SK-N-SH (cell line): ENCODE measurements around the gene ATP4A. TPM values are rescaled to one million over a fixed set of nuclear protein-coding genes. Genes with fewer than 3 reads are reported as not detected.

ENCODE experiments used
- CTCF ChIA-PET: fragments of 300-600, 350-600 bp; formaldehyde crosslinking; extraction: SDS; loops from one replicate; lab custom pipeline; 2021; lab: Yijun Ruan, JAX
- POLR2A ChIA-PET: fragments of 350-600 bp; sonication (Branson Sonifier 250); formaldehyde crosslinking; extraction: SDS; loops from one replicate; lab custom pipeline; 2020; ENCODE audit warnings: antibody characterized with exemption, inconsistent platforms; lab: Yijun Ruan, JAX
- DNase-seq: peaks from one replicate; pipeline ENCODE4 v3.0.0; 2012
- H2AFZ ChIP-seq: fragments of 200-600 bp; sonication (generic); 2 replicates; pipeline ENCODE4 v1.8.1; 2016; ENCODE audit warnings: antibody characterized with exemption, mild to moderate bottlenecking, low read depth
- H3F3A ChIP-seq: fragments of 200-600 bp; sonication (generic); replicated peaks from 2 replicates; pipeline ENCODE3; 2016; ENCODE audit warnings: antibody characterized with exemption, mild to moderate bottlenecking; ENCODE audit not compliant: insufficient read depth
- H3K27ac ChIP-seq, 2 experiments: fragments of 200-500 bp in 1 of 2; fragments of 200-600 bp in 1 of 2; sonication (Bioruptor generic) in 1 of 2; sonication (generic), shearing (Covaris generic) in 1 of 2; 2 replicates each; pipeline versions ENCODE4 v1.5.1 to v1.6.1; 2014 to 2016; ENCODE audit warnings: low read depth in 2 of 2, inconsistent platforms in 1 of 2, low read length in 1 of 2, mild to moderate bottlenecking in 1 of 2, mixed read lengths in 1 of 2
- H3K27me3 ChIP-seq: fragments of 200-600 bp; sonication (generic), shearing (Covaris generic); 2 replicates; pipeline ENCODE4 v1.6.1; 2016; ENCODE audit warnings: mixed run types; ENCODE audit not compliant: insufficient read depth
- H3K36me3 ChIP-seq, 2 experiments: fragments of 200-500 bp in 1 of 2; fragments of 200-600 bp in 1 of 2; sonication (Bioruptor generic) in 1 of 2; sonication (generic) in 1 of 2; replicated peaks in 1 of 2; 2 replicates each; pipeline versions ENCODE3 to v1.5.1; 2014 to 2016; ENCODE audit warnings: low read length in 1 of 2, mild to moderate bottlenecking in 1 of 2; ENCODE audit not compliant: insufficient read depth in 2 of 2, control insufficient read depth in 1 of 2
- H3K4me1 ChIP-seq, 2 experiments: fragments of 200-500 bp in 1 of 2; fragments of 200-600 bp in 1 of 2; sonication (Bioruptor generic) in 1 of 2; sonication (generic), shearing (Covaris generic) in 1 of 2; 2 replicates each; pipeline versions ENCODE4 v1.5.1 to v1.6.1; 2014 to 2016; ENCODE audit warnings: low read depth in 1 of 2, low read length in 1 of 2, mixed run types in 1 of 2; ENCODE audit not compliant: insufficient read depth in 2 of 2, control insufficient read depth in 1 of 2
- H3K4me2 ChIP-seq: fragments of 200-600 bp; sonication (generic), shearing (Covaris generic); 2 replicates; pipeline ENCODE4 v1.6.1; 2017; ENCODE audit warnings: mixed run types
- H3K4me3 ChIP-seq, 2 experiments: fragments of 200-500 bp in 1 of 2; fragments of 200-600 bp in 1 of 2; sonication (Bioruptor generic) in 1 of 2; sonication (generic), shearing (Covaris generic) in 1 of 2; 2 replicates each; pipeline versions ENCODE4 v1.5.1 to v1.8.1; 2014 to 2016; ENCODE audit warnings: low read depth in 2 of 2, inconsistent platforms in 1 of 2, low read length in 1 of 2, mild to moderate bottlenecking in 1 of 2, mixed read lengths in 1 of 2, moderate library complexity in 1 of 2
- H3K79me2 ChIP-seq: fragments of 200-600 bp; sonication (generic); 2 replicates; pipeline ENCODE4 v1.8.1; 2017; ENCODE audit warnings: mild to moderate bottlenecking; ENCODE audit not compliant: insufficient read depth
- H3K9ac ChIP-seq: fragments of 200-600 bp; sonication (generic); 2 replicates; pipeline ENCODE4 v1.6.1; 2017; ENCODE audit warnings: mixed run types
- H3K9me2 ChIP-seq: fragments of 200-600 bp; sonication (generic); 2 replicates; pipeline ENCODE4 v1.6.1; 2017; ENCODE audit warnings: mixed run types
- H3K9me3 ChIP-seq: fragments of 200-600 bp; sonication (generic); 2 replicates; pipeline ENCODE4 v1.6.1; 2017; ENCODE audit warnings: mixed run types, mild to moderate bottlenecking, moderate library complexity
- H4K20me1 ChIP-seq: fragments of 200-600 bp; sonication (generic); 2 replicates; pipeline ENCODE4 v1.6.1; 2017; ENCODE audit warnings: mild to moderate bottlenecking, mixed run types; ENCODE audit not compliant: insufficient read depth
- ELF1 ChIP-seq: IDR thresholded peaks from 2 replicates; pipeline ENCODE4 v1.4.0; 2012
- EZH2phosphoT487 ChIP-seq: fragments of 200-600 bp; sonication (generic); IDR thresholded peaks from 2 replicates; pipeline ENCODE4 v1.6.1; 2017; ENCODE audit warnings: low read depth, mixed run types, mild to moderate bottlenecking, antibody characterized with exemption, moderate library complexity, borderline replicate concordance
- FOXJ3 ChIP-seq: sonication (generic); formaldehyde crosslinking; IDR thresholded peaks from 2 replicates; pipeline ENCODE4 v1.5.1; 2020; ENCODE audit warnings: mild to moderate bottlenecking, missing genetic modification reagents
- FOXM1 ChIP-seq: IDR thresholded peaks from 2 replicates; pipeline ENCODE4 v1.4.0; 2012; ENCODE audit warnings: low read depth, mild to moderate bottlenecking
- MEF2A ChIP-seq: IDR thresholded peaks from 2 replicates; pipeline ENCODE4 v1.4.0; 2012; ENCODE audit warnings: low read depth, borderline replicate concordance
- NRF1 ChIP-seq: IDR thresholded peaks from 2 replicates; pipeline ENCODE4 v1.6.1; 2012; ENCODE audit warnings: low read depth, mild to moderate bottlenecking, low read length
- RCOR1 ChIP-seq: fragments of 150-350 bp; IDR thresholded peaks from 2 replicates; pipeline ENCODE4 v1.6.1; 2017; ENCODE audit warnings: antibody characterized with exemption, low read length
- RXRA ChIP-seq: IDR thresholded peaks from 2 replicates; pipeline ENCODE4 v1.4.0; 2012; ENCODE audit warnings: low read depth, mild to moderate bottlenecking, borderline replicate concordance
- SIN3A ChIP-seq: IDR thresholded peaks from 2 replicates; pipeline ENCODE4 v1.6.1; 2012; ENCODE audit warnings: low read depth, mild to moderate bottlenecking, low read length, moderate library complexity, borderline replicate concordance
- TAF1 ChIP-seq: IDR thresholded peaks from 2 replicates; pipeline ENCODE4 v1.6.1; 2012; ENCODE audit warnings: low read depth, mild to moderate bottlenecking, low read length, moderate library complexity, borderline replicate concordance
- TCF12 ChIP-seq: IDR thresholded peaks from 2 replicates; pipeline ENCODE4 v1.4.0; 2012
- WGBS: methylation state at CpG from one replicate; pipeline ENCODE4 v1.1.6; 2017; ENCODE audit warnings: low lambda C conversion rate; 5-methylcytosine and 5-hydroxymethylcytosine counted together
- polyA plus RNA-seq, 3 experiments: library from polyadenylated mRNA; depleted of rRNA; stranded (reverse); fragments of >200 nt; gene quantifications; 2 replicates each; pipeline ENCODE4 v1.2.3, GENCODE V29; 2012
- TF ChIP-seq, protein P1 (sequence below): IDR thresholded peaks from 2 replicates; pipeline ENCODE4 v1.4.0; 2012; ENCODE audit warnings: low read depth, borderline replicate concordance
- TF ChIP-seq, protein P2 (sequence below): IDR thresholded peaks from 2 replicates; pipeline ENCODE4 v1.4.0; 2012; ENCODE audit warnings: low read depth, borderline replicate concordance
- TF ChIP-seq, protein P3 (sequence below): IDR thresholded peaks from 2 replicates; pipeline ENCODE4 v1.6.1; 2012; ENCODE audit warnings: mild to moderate bottlenecking, low read depth, low read length, moderate library complexity
- TF ChIP-seq, protein P4 (sequence below): IDR thresholded peaks from 2 replicates; pipeline ENCODE4; 2012

Gene ATP4A
- polyA plus RNA-seq, 1 of the 3 experiments (the other 2 are of a cell fraction) = not detected

DNA sequence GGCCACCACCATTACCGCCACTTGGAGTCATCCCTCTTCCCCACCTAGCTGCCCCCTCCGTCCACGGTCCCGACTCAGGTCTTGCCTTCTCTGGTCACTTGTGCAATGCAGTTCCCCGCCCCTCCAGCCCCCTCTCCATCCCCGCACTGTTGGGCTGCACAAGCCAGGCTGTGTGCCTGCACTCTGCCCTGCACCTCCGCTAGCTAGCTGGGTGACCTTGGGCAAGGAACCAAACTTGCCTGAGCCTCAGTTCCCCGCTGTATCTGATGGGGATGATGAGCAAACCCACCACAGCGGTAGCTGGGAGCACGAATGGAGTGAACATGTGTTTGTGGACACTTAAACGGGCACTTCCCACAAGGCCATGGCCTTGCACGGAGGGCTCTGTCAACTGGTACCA is 23.6 kb downstream of the ATP4A start:
- H3K36me3 ChIP-seq = peaks cover 0 to 7% of the 10 kb centered on the region in 2 experiments
- no peak overlapping the region for H3K4me2 ChIP-seq
- peaks cover 10% of the 10 kb centered on the region; the same call in 1 of the 2 replicates for H3K79me2 ChIP-seq
- ChIA-PET CTCF (interaction anchor here (0.6 kb wide), 1 partner anchor 45 kb away, joined by 3 read pairs; no protein-coding TSS in a partner anchor), POLR2A (no interaction called here)
- H3F3A ChIP-seq = no peaks in the 10 kb centered on the region
- peaks cover 0 to 12% of the 10 kb centered on the region in 2 experiments; a peak in 2 of 4 replicates for H3K4me1 ChIP-seq
- no peaks in the 10 kb centered on the region for H4K20me1 ChIP-seq
- no peak overlapping the region for H3K27ac ChIP-seq
- H3K9me3 ChIP-seq = no peaks in the 10 kb centered on the region
- TF ChIP-seq, protein P1, sequence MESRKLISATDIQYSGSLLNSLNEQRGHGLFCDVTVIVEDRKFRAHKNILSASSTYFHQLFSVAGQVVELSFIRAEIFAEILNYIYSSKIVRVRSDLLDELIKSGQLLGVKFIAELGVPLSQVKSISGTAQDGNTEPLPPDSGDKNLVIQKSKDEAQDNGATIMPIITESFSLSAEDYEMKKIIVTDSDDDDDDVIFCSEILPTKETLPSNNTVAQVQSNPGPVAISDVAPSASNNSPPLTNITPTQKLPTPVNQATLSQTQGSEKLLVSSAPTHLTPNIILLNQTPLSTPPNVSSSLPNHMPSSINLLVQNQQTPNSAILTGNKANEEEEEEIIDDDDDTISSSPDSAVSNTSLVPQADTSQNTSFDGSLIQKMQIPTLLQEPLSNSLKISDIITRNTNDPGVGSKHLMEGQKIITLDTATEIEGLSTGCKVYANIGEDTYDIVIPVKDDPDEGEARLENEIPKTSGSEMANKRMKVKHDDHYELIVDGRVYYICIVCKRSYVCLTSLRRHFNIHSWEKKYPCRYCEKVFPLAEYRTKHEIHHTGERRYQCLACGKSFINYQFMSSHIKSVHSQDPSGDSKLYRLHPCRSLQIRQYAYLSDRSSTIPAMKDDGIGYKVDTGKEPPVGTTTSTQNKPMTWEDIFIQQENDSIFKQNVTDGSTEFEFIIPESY = no peak
- TF ChIP-seq FOXJ3 (no peak), SIN3A (no peak), ELF1 (no peak), MEF2A (no peak), RCOR1 (no peak), NRF1 (no peak), TAF1 (no peak), EZH2phosphoT487 (no peak), RXRA (no peak), TCF12 (no peak), FOXM1 (no peak)
- TF ChIP-seq, protein P2, sequence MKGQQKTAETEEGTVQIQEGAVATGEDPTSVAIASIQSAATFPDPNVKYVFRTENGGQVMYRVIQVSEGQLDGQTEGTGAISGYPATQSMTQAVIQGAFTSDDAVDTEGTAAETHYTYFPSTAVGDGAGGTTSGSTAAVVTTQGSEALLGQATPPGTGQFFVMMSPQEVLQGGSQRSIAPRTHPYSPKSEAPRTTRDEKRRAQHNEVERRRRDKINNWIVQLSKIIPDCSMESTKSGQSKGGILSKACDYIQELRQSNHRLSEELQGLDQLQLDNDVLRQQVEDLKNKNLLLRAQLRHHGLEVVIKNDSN = no peak
- TF ChIP-seq, protein P3, sequence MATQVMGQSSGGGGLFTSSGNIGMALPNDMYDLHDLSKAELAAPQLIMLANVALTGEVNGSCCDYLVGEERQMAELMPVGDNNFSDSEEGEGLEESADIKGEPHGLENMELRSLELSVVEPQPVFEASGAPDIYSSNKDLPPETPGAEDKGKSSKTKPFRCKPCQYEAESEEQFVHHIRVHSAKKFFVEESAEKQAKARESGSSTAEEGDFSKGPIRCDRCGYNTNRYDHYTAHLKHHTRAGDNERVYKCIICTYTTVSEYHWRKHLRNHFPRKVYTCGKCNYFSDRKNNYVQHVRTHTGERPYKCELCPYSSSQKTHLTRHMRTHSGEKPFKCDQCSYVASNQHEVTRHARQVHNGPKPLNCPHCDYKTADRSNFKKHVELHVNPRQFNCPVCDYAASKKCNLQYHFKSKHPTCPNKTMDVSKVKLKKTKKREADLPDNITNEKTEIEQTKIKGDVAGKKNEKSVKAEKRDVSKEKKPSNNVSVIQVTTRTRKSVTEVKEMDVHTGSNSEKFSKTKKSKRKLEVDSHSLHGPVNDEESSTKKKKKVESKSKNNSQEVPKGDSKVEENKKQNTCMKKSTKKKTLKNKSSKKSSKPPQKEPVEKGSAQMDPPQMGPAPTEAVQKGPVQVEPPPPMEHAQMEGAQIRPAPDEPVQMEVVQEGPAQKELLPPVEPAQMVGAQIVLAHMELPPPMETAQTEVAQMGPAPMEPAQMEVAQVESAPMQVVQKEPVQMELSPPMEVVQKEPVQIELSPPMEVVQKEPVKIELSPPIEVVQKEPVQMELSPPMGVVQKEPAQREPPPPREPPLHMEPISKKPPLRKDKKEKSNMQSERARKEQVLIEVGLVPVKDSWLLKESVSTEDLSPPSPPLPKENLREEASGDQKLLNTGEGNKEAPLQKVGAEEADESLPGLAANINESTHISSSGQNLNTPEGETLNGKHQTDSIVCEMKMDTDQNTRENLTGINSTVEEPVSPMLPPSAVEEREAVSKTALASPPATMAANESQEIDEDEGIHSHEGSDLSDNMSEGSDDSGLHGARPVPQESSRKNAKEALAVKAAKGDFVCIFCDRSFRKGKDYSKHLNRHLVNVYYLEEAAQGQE = no peak
- TF ChIP-seq, protein P4, sequence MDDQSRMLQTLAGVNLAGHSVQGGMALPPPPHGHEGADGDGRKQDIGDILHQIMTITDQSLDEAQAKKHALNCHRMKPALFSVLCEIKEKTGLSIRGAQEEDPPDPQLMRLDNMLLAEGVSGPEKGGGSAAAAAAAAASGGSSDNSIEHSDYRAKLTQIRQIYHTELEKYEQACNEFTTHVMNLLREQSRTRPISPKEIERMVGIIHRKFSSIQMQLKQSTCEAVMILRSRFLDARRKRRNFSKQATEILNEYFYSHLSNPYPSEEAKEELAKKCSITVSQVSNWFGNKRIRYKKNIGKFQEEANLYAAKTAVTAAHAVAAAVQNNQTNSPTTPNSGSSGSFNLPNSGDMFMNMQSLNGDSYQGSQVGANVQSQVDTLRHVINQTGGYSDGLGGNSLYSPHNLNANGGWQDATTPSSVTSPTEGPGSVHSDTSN = no peak
- WGBS = 89% methylated on average over 12 of the region's 12 CpGs
- H2AFZ ChIP-seq = no peak overlapping the region
- DNase-seq = no peak
- H3K9ac ChIP-seq = no peak overlapping the region
- no peaks in the 10 kb centered on the region for H3K9me2 ChIP-seq
- peaks cover 10% of the 10 kb centered on the region; the same call in 1 of the 2 replicates for H3K27me3 ChIP-seq
- H3K4me3 ChIP-seq = no peak overlapping the region
